K562 (cell line): ENCODE data around the gene NTRK3. TPM values are rescaled to one million over a fixed set of nuclear protein-coding genes. Genes with fewer than 3 reads are reported as not detected.

Source experiments
- NR2C1 ChIP-seq, 2 experiments: fragments of 450-650 bp; IDR thresholded peaks; 2 replicates each; pipeline ENCODE4 v1.6.1; 2017; ENCODE audit warnings: mild to moderate bottlenecking in 2 of 2, antibody characterized with exemption in 1 of 2, inconsistent platforms in 1 of 2, missing compliant biosample characterization in 1 of 2, missing genetic modification characterization in 1 of 2
- PHF21A ChIP-seq: fragments of 450-650 bp; IDR thresholded peaks from 2 replicates; pipeline ENCODE4 v1.6.1; 2017; ENCODE audit warnings: low read depth, borderline replicate concordance
- POLR2B ChIP-seq: fragments of 450-650 bp; IDR thresholded peaks from 2 replicates; pipeline ENCODE4 v1.6.1; 2018; ENCODE audit warnings: low read depth; ENCODE audit not compliant: partially characterized antibody
- ZKSCAN1 ChIP-seq: fragments of 150-350 bp; IDR thresholded peaks from 2 replicates; pipeline ENCODE4 v1.6.1; 2016; ENCODE audit warnings: low read depth, low read length
- ZNF124 ChIP-seq: sonication (generic); formaldehyde crosslinking; IDR thresholded peaks from 2 replicates; pipeline ENCODE4 v1.8.1; 2022; ENCODE audit warnings: missing genetic modification reagents
- ZNF311 ChIP-seq: fragments of 250-450 bp; sonication (Bioruptor Pico); IDR thresholded peaks from 2 replicates; pipeline ENCODE4 v1.4.0; 2020; ENCODE audit warnings: mild to moderate bottlenecking, moderate library complexity
- ZNF592 ChIP-seq: fragments of 450-650 bp; IDR thresholded peaks from 2 replicates; pipeline ENCODE4 v1.6.1; 2017; ENCODE audit warnings: antibody characterized with exemption, mild to moderate bottlenecking
- polyA plus RNA-seq, 8 experiments: library from polyadenylated mRNA; depleted of rRNA in 4 of 8; stranded (reverse) in 5 of 8; unstranded in 3 of 8; fragments of >200 nt; fragmentation: Nextera tagmentation in 2 of 8; fragmentation: Illumina TruSeq in 1 of 8; extraction: Ambion mirVana in 2 of 8; extraction: Trizol in 1 of 8; gene quantifications; 2 replicates each; pipeline versions ENCODE4 v1.2.1 to v1.2.3, GENCODE V29; 2011 to 2014; ENCODE audit warnings: inconsistent platforms in 1 of 8, missing spikeins in 1 of 8
- total RNA-seq, 7 experiments: library from RNA; depleted of rRNA in 6 of 7; stranded (reverse); fragments of >200 nt in 6 of 7; fragmentation: Illumina TruSeq in 2 of 7; extraction: Trizol in 2 of 7; gene quantifications; 2 replicates each; pipeline versions ENCODE4 v1.2.1 to v1.2.3, GENCODE V29; 2011 to 2021; ENCODE audit warnings: low replicate concordance in 1 of 7
- TF ChIP-seq, protein P1 (sequence below): sonication (generic); formaldehyde crosslinking; IDR thresholded peaks from 2 replicates; pipeline ENCODE4 v1.8.0; 2022; ENCODE audit warnings: mild to moderate bottlenecking, missing genetic modification reagents, borderline replicate concordance

NTRK3 gene
- total and polyA plus RNA-seq, 9 of the 15 experiments (the other 6 are each of a cell fraction or from before 2014, with no cell fraction given) = 0.11 to 0.13 TPM; not detected in 7

DNA sequence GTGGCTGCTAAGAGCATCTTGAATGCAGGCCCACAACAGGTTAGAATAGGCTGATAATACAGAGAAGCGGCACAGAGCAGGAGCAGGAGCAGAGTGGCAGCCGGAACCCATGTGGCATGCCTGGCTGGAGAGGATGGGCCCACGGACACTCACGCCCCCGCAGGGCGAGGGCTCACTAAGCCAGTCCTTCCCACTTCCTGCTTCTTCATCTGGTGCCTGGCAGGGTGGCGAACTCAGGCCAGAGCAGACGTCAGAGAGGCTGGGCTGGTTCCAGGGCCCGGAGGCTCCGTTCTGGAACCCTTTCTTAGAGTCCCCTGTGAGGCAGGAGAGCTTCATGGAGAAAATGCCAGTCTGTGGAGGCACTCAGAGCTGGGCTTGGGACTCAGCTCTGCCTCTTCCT lies 195.1 kb downstream of the NTRK3 start (continued):
- TF ChIP-seq, protein P1, sequence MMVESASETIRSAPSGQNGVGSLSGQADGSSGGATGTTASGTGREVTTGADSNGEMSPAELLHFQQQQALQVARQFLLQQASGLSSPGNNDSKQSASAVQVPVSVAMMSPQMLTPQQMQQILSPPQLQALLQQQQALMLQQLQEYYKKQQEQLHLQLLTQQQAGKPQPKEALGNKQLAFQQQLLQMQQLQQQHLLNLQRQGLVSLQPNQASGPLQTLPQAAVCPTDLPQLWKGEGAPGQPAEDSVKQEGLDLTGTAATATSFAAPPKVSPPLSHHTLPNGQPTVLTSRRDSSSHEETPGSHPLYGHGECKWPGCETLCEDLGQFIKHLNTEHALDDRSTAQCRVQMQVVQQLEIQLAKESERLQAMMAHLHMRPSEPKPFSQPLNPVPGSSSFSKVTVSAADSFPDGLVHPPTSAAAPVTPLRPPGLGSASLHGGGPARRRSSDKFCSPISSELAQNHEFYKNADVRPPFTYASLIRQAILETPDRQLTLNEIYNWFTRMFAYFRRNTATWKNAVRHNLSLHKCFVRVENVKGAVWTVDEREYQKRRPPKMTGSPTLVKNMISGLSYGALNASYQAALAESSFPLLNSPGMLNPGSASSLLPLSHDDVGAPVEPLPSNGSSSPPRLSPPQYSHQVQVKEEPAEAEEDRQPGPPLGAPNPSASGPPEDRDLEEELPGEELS (CRISPR knock-in tag) = no peak
- TF ChIP-seq ZNF124 (CRISPR knock-in tag) (no peak), ZNF311 (no peak), ZNF592 (no peak), NR2C1 (IDR thresholded peaks at IDR 0.05) (no peak), NR2C1 (tag; IDR thresholded peaks at IDR 0.05) (no peak), PHF21A (no peak), ZKSCAN1 (no peak), POLR2B (no peak)
